Left kidney (tissue), 8 donors: ENCODE results near the gene GNPTAB. TPM values are rescaled to one million over a fixed set of nuclear protein-coding genes. Genes with fewer than 3 reads are reported as not detected.
"Not testable (repeated sequence)": the region's sequence is repeated elsewhere in the genome, so short reads cannot be mapped to it uniquely, and the experiment has no call there.

Experiments used
- DNase-seq: peaks from one replicate; pipeline ENCODE4 v3.0.0-alpha.2; 2013
- long read RNA-seq, 8 donors: transcript quantifications; one replicate each; lab custom pipeline, GENCODE V29; 2026
- polyA plus RNA-seq: library from polyadenylated mRNA; unstranded; fragments of 120-200 nt; gene quantifications from one replicate; pipeline ENCODE4 v1.2.1, GENCODE V29; 2013; ENCODE audit not compliant: insufficient read length

The GNPTAB gene
- 47.6 TPM for polyA plus RNA-seq
- long read RNA-seq, donor 1, full-length matches to known transcripts: 4 of 4 reads
- long read RNA-seq, donor 1, partial matches to known transcripts: 0 of 4 reads
- long read RNA-seq, donor 1, other reads (novel, unspliced or antisense): 0 of 4 reads
- long read RNA-seq, donor 2: 0 reads
- long read RNA-seq, donor 3: 0 reads
- long read RNA-seq, donor 4: 0 reads
- long read RNA-seq, donor 5, full-length matches to known transcripts: 3 of 3 reads
- long read RNA-seq, donor 5, partial matches to known transcripts: 0 of 3 reads
- long read RNA-seq, donor 5, other reads (novel, unspliced or antisense): 0 of 3 reads
- long read RNA-seq, donor 6: 0 reads
- long read RNA-seq, donor 7, full-length matches to known transcripts: 2 of 8 reads
- long read RNA-seq, donor 7, partial matches to known transcripts: 6 of 8 reads
- long read RNA-seq, donor 7, other reads (novel, unspliced or antisense): 0 of 8 reads
- long read RNA-seq, donor 8: 0 reads

DNA sequence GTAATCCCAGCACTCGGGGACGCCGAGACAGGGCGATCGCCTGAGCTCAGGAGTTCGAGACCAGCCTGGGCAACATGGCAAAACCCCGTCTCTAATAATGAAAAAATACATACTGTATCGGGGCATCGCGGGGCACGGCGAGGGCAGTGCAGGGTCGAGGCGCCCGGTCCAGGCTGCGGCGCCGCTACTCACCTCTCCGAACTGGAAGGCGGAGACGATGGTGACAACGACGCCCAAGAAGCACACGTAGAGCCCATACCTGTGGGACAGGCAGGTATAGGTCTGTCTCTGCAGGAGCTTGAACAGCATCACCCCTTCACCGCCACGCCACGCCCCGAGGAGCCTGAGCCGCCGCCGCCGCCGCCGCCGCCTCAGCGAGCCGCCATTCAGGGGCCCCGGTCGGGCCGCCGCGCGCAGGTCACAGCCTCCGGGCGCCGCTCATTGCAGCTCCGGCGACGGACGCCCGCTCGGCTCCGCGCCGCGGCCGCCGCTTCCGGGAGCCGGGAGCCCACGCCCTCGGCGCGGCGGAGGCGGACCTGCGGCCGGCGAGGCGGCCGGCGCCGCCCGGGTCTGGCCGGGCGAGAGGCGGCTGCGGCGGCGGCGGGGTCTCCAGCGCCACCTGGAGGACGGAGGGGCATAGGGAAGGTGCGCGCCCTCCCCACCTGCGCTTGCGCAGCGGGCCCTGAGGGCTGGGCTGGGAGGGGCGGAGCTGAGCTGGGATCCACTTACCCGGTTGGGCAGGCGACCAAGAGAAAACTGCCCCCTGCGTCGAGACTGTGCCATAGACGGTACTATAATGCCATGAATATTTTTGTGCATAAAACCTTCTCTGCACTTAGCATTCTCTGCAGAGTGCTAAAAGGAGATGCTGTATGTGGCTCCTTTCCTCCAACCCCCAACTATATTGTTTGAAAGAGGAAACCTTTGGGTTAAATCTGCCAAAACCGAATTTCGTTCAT is at the start of gene GNPTAB:
TSS of gene GNPTAB (minus strand) at position 593 of the 959 bp plus-strand sequence. CDS start at position 309, 284 bp downstream.
- peak; percentile 86 for DNase-seq

- peak; percentile 22 for DNase-seq
Measured at GRCh38 chr12:101878243-101878821, 47.6 kb upstream of the GNPTAB start.

GRCh38 chr12:101877806-101878242 is 47.1 kb upstream of the GNPTAB start:
- DNase-seq: peak; percentile 21

DNA sequence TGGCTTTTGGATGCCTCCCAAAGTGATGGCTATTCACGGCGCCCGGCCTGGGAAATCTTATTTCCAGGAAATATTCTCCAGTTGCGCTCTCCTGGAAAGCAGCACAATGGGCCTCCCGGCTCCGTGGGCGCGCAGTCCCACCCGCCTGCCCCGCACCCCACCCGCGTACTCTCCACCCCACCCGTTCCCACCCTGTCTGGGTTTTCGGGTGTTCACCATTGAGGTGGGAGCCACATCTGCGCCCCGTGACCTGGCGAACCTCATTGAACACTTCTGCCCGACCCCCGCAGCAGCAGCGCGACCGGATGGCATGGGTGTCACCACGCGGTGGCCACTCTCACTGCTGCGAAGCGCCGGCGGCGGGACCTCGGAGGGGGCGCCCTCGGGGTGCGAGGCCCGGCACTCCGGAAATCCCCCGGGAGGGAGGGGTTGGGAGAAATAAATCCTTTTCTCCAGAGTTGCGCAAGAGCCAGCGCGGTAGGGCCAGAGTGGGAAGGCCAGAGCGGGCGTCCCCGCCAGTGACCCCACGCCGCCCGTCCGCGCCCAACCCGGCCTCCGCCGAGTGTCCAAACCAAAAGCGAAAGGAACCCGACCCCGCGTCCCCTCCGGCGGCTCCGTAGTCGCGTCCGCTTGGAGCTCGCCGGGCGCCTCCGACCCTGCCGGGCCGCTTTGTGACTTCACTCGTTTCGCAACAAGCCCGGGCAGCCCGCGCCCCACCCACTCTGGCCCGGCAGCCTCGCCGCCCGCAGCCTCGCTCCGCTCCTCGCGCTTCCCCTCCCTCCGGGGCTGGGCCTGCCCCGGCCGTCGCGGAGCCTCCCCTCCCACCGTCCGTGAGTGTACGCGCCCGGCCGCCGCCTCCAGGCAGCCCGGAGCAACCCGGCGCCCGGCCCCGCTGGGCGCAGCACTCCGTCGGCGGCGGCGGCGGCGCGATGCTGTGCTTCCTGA is 46.4 kb upstream of the GNPTAB start, which contains the start of gene DRAM1:
TSS of gene DRAM1 (plus strand) at position 720 of the 945 bp plus-strand sequence. CDS start at position 930, 210 bp downstream.
- DNase-seq: peak; percentile 70

DNA sequence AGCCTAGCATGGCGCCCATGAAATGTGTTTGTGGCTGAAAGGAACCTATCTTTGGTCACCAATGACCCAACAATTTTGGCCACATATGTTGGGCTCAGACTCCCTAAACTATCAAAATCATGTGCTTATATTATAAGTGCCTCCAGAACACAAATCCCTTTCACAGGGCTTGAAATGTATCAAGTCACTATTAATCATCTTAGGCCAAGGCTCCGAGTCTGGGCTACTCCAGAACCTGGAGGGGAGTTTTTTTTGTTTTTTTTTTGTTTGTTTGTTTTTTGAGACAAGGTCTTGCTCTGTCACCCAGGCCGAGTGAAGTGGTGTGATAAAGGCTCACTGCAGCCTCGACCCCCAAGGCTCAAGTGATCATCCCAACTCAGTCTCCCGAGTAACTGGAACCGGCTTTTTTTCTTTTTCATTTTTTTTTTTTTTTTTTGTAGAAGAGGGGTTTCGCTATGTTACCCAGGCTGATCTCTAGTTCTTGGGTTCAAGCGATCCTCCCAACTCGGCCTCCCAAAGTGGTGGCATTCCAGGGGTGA is 45.6 kb upstream of the GNPTAB start:
- no peak for DNase-seq

GRCh38 chr12:101875162-101875561 is 44.4 kb upstream of the GNPTAB start:
- no peak for DNase-seq

DNA sequence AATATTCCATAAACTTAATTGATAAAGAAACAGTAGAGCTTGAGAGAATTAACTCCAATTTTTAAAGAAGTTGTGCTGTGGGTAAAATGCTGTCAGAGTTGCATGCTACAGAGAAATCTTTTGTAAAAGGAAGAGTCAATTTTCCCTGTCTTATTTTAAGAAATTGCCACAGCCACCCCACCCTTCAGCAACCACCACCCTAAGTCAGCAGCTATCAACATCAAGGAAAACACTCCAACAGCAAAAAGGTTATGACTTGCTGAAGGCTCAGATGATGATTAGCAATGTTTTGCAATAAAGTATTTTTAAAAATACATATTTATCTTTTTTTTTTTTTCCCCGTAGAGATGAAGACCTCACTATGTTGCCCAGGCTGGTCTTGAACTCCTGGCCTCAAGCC is 40.2 kb upstream of the GNPTAB start:
- no peak for DNase-seq

DNA sequence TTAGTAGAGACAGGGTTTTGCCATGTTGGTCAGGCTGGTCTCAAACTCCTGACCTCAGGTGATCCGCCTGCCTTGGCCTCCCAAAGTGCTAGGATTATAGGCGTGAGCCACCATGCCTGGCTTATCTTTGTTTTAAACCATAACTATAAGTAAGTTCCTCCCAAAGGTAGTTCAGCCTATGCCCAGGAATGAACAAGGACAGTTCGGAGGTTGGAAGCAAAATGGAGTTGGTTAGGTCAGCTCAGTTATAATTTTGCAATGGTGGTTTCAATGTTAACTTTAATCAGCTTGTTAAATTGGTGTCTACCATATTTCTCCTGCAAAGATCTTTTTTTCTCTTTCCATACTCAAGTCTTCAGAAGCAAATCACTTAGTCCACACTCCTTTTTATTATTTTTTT is 36.9 kb upstream of the GNPTAB start:
- DNase-seq: not testable (repeated sequence)

DNA sequence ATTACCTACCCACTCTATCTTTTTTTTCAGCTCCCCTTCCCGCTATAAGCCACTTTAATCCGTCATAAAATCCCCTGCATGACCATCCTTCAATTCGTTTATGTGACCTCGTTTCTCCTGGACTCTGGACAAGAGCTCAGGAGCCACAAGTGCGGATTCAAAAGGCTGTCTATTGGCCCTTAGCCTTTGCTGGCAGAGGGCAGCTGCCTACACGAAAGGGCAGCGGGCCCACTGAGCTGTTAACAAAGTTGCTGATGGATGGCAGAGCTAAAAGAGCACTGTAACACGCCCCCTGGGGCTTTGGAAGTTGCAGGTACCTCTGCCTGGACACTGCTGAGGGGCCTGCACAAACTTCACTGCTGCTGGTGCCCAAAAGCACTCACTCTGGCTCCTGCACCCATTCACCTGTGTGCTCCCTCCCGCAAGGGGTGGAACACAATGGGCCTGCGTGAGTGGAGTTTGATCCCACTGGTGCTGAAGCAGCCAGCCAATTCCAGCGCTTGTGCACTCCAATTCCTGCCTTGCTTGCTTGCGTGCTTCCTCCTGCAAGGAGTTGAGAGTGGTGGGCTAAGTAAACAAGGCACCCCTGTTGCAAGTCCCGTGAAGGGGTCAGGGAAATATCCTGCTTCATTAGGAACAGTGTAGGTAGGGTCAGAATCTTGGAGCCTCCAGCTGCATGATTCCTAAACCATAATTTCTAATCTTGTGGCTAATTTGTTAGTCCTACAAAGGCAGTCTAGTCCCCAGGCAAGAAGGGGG is 36.0 kb upstream of the GNPTAB start:
- DNase-seq: no peak

DNA sequence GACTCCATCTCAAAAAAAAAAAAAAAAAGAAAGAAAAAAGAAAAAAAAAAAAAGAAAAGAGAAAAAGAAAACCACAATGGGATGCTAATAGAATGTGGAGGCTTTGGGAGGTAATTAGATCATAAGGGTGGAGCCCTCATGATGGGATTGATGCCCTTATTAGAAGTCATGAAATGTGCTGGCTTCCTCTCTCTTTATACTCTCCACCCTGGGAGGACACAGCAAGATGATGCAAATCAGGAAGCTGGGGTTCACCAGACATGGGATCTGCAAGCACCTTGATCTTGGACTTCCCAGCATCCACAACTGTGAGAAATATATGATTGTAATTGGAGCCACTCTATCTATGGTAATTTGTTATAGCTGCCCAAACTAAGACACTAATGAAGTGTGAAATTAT is 33.2 kb upstream of the GNPTAB start:
- no peak for DNase-seq

DNA sequence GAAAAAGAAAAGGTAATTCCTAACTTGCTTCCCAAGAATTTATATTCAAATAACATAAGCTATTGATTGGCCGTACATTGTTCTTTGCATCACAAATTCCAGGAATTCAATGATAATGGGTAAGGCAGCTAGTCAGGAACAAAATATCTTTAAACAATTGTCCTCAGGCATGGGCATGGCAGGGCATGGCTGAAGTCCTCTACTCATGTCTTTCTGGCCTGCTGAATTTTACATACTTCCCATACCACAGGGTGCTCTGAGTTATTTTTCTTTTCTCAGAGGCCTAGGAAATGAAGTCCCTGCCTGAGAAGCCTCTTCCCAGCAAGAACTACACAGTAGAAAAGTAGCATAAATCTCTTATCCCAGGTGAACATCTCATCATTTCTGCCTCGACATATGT is 31.5 kb upstream of the GNPTAB start:
- no peak for DNase-seq

- DNase-seq: not testable (repeated sequence)
Measured at GRCh38 chr12:101861688-101862087, 30.9 kb upstream of the GNPTAB start.

GRCh38 chr12:101859664-101860607 is 29.2 kb upstream of the GNPTAB start:
- no peak for DNase-seq

DNA sequence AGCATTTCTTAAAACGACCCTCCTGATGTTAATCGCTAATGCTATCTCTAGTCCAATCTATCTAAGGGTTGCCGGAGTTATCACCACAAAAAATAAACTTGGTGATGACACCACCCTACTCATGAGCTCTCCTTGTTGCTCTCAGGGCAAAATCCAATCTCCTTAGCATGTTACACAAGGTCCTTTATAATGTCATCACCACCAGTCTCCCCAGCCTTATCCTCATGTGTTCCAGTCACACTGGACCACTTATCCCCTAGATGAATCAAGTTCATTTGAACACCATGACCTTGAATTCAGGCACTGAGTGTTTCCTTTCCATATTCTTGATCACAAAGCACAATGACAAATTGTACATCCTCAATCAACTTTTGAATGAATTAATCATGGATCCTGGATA is 27.6 kb upstream of the GNPTAB start:
- no peak for DNase-seq

- DNase-seq: no peak
Measured at GRCh38 chr12:101857043-101857558, 26.3 kb upstream of the GNPTAB start.

GRCh38 chr12:101856614-101857013 is 25.9 kb upstream of the GNPTAB start:
- not testable (repeated sequence) for DNase-seq

- DNase-seq: no peak
Measured at GRCh38 chr12:101855976-101856375, 25.2 kb upstream of the GNPTAB start.

- peak; percentile 12 for DNase-seq
Measured at GRCh38 chr12:101855364-101855884, 24.7 kb upstream of the GNPTAB start.
